Right forelimb (tissue), 1 donor: ENCODE data around the gene DUSP11.

Experiments
- DNase-seq: peaks from one replicate; pipeline ENCODE4 v3.0.0-alpha.2; 2018

The DUSP11 gene

GRCh38 chr2:73716543-73717250 lies 63.2 kb downstream of the DUSP11 start:
- DNase-seq: no peak

GRCh38 chr2:73714091-73714490 lies 65.8 kb downstream of the DUSP11 start:
- DNase-seq: no peak
